NCI-H187 (cell line): ENCODE data around the gene CDKN1A.
A peak's percentile ranks its signal among the peaks of the same experiment; 100 is the strongest.

Experiments used
- DNase-seq, 2 experiments: peaks; one replicate each; lab custom pipeline; 2025; lab: John Stamatoyannopoulos, UW

Gene CDKN1A

GRCh38 chr6:36677059-36677749 lies 1.3 kb upstream of the CDKN1A start:
- no peak for DNase-seq

- no peak for DNase-seq
Measured at GRCh38 chr6:36677753-36678487, 594 bp upstream of the CDKN1A start.

GRCh38 chr6:36679043-36679833 lies 724 bp downstream of the CDKN1A start:
- DNase-seq = peak in 1 of 2 experiments; percentile 58

- DNase-seq = peak; percentile 67 to 74
Measured at GRCh38 chr6:36682328-36683144, 4.0 kb downstream of the CDKN1A start.

- no peak for DNase-seq
Measured at GRCh38 chr6:36683145-36683655, 4.7 kb downstream of the CDKN1A start.

GRCh38 chr6:36683656-36684446 lies 5.3 kb downstream of the CDKN1A start:
- no peak for DNase-seq

GRCh38 chr6:36684447-36684812 lies 5.9 kb downstream of the CDKN1A start:
- no peak for DNase-seq

- DNase-seq = no peak
Measured at GRCh38 chr6:36685166-36685924, 6.8 kb downstream of the CDKN1A start.

- DNase-seq = no peak
Measured at GRCh38 chr6:36685926-36686667, 7.6 kb downstream of the CDKN1A start.

GRCh38 chr6:36686668-36687513 lies 8.4 kb downstream of the CDKN1A start:
- DNase-seq = no peak

GRCh38 chr6:36688063-36688738 lies 9.7 kb downstream of the CDKN1A start:
- no peak for DNase-seq

GRCh38 chr6:36688739-36689075 lies 10.2 kb downstream of the CDKN1A start:
- no peak for DNase-seq

GRCh38 chr6:36691011-36691410 lies 12.5 kb downstream of the CDKN1A start:
- DNase-seq = no peak

GRCh38 chr6:36691612-36692011 lies 13.1 kb downstream of the CDKN1A start:
- no peak for DNase-seq

- DNase-seq = no peak
Measured at GRCh38 chr6:36692220-36692619, 13.7 kb downstream of the CDKN1A start.

GRCh38 chr6:36692861-36693702 lies 14.6 kb downstream of the CDKN1A start:
- DNase-seq = no peak

- DNase-seq = no peak
Measured at GRCh38 chr6:36694616-36695015, 16.1 kb downstream of the CDKN1A start.
